ENCODE data around the gene GDA. TPM values are rescaled to one million over a fixed set of nuclear protein-coding genes. Genes with fewer than 3 reads are reported as not detected.
"Not testable (repeated sequence)": the region's sequence is repeated elsewhere in the genome, so short reads cannot be mapped to it uniquely, and the experiment has no call there.

Gene GDA
- total RNA-seq, 1 donor from 2014 or later: 0.22 TPM

DNA sequence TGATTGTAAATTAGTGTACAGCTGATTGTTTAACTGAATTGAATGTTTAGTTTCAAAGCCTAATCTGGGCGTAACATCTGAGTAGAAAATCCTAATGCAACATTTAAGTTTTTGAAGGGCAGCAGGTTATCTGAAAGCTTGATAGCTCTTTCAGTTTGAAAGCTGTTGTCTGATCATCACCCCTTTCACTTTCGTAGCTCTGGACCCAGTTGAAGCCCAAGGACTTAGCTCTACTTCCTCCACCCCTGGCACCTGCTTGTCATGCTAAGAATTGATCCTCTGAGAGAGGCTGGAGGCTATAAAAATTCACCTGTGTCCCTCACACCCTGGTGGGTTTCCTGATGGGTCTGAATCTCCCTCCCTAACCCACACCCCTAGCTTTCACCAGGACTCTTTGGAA, 129.7 kb downstream of the GDA start:
- H3K4me1 Mint-ChIP-seq (ENCODE audit: low read depth): no peaks in the 10 kb centered on the region
- no peak overlapping the region for H3K27ac Mint-ChIP-seq (ENCODE audit: unreplicated experiment)

DNA sequence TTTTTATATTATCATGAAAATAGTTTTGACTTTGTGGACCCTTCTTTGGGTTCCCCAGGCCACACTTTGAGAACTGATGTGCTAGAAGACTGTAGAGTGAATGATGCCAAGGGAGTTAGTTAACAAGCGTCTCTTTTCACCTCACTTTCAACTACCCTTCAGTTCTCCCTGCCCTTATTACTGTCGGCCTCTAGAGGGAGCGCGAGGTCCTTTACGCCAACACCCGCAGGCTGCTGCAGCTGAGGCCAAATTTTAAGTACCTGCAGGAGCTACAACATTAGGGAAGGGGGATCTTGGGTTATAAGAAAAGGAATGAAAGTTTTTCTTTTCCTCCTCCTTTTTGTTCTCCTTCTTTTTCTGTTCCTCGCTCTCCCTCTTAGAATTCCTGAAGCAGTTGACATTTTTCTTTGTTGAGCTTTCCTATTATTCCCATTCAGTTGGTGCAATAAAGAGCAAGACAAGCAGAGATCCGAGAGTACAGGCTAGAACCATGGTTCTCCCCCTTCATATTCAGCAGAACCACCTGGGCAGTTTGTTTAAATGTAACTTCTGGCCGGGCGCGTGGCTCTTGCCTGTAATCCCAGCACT, 131.8 kb downstream of the GDA start:
- no peak overlapping the region for H3K4me3 Mint-ChIP-seq (ENCODE audit: unreplicated experiment)
- H3K4me1 Mint-ChIP-seq (ENCODE audit: low read depth): no peaks in the 10 kb centered on the region
- peaks cover 17% of the 10 kb centered on the region for H3K27me3 Mint-ChIP-seq (ENCODE audit: low read depth)
- no peak overlapping the region for H3K27ac Mint-ChIP-seq (ENCODE audit: unreplicated experiment)
- TF ChIP-seq, protein P1, sequence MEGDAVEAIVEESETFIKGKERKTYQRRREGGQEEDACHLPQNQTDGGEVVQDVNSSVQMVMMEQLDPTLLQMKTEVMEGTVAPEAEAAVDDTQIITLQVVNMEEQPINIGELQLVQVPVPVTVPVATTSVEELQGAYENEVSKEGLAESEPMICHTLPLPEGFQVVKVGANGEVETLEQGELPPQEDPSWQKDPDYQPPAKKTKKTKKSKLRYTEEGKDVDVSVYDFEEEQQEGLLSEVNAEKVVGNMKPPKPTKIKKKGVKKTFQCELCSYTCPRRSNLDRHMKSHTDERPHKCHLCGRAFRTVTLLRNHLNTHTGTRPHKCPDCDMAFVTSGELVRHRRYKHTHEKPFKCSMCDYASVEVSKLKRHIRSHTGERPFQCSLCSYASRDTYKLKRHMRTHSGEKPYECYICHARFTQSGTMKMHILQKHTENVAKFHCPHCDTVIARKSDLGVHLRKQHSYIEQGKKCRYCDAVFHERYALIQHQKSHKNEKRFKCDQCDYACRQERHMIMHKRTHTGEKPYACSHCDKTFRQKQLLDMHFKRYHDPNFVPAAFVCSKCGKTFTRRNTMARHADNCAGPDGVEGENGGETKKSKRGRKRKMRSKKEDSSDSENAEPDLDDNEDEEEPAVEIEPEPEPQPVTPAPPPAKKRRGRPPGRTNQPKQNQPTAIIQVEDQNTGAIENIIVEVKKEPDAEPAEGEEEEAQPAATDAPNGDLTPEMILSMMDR (IDR thresholded peaks at IDR 0.05): peak; percentile 96
- DNase-seq (ENCODE audit: low spot score): no peak
- no peaks in the 10 kb centered on the region for H3K36me3 Mint-ChIP-seq (ENCODE audit: low read depth)
- peaks cover 4% of the 10 kb centered on the region for H3K9me3 Mint-ChIP-seq (ENCODE audit: low read depth)

More for the DNA sequence above, 129.7 kb downstream of the GDA start:
- Mint-ChIP-seq H3K9me3 (ENCODE audit: low read depth) (peaks cover 4% of the 10 kb centered on the region), H3K27me3 (ENCODE audit: low read depth) (peaks cover 19% of the 10 kb centered on the region), H3K4me3 (ENCODE audit: unreplicated experiment) (no peak overlapping the region), H3K36me3 (ENCODE audit: low read depth) (no peaks in the 10 kb centered on the region)
- DNase-seq (ENCODE audit: low spot score): no peak
- TF ChIP-seq, protein P1 (IDR thresholded peaks at IDR 0.05): no peak

DNA sequence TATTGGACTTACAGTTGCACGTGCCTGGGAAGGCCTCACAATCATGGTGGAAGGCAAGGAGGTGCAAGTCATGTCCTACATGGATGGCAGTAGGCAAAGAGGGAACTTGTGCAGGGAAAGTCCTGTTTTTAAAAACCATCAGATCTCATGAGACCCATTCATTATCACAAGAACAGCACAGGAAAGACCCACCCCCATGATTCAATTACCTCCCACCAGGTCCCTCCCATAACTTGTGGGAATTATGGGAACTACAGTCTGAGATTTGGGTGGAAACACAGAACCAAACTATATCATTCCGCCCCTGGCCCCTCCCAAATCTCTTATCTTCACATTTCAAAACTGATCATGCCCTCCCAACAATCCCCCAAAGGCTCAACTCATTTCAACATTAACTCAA, 140.2 kb downstream of the GDA start:
- Mint-ChIP-seq H3K4me3 (ENCODE audit: unreplicated experiment) (no peak overlapping the region), H3K27me3 (ENCODE audit: low read depth) (peaks cover 7% of the 10 kb centered on the region), H3K4me1 (ENCODE audit: low read depth) (peaks cover 13% of the 10 kb centered on the region), H3K27ac (ENCODE audit: unreplicated experiment) (no peak overlapping the region), H3K9me3 (ENCODE audit: low read depth) (no peaks in the 10 kb centered on the region), H3K36me3 (ENCODE audit: low read depth) (no peaks in the 10 kb centered on the region)
- no peak for DNase-seq (ENCODE audit: low spot score)
- TF ChIP-seq, protein P1 (IDR thresholded peaks at IDR 0.05): no peak

DNA sequence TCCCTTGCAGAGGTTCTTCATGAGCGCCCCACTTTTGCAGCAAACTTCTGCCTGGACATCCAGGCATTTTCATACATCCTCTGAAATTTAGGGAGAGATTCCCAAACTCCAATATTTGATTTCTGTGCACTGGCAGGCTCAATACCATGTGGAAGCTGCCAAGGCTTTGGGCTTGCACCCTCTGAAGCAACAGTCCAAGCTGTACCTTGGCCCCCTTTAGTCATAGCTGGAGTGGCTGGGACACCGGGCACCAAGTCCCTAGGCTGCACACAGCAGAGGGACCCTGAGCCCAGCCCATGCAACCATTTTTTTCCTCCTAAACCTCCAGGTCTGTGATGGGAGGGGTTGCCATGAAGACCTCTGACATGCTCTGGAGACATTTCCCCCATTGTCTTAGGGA, 141.1 kb downstream of the GDA start:
- DNase-seq (ENCODE audit: low spot score): no peak
- no peaks in the 10 kb centered on the region for H3K36me3 Mint-ChIP-seq (ENCODE audit: low read depth)
- H3K9me3 Mint-ChIP-seq (ENCODE audit: low read depth): no peaks in the 10 kb centered on the region
- TF ChIP-seq, protein P1 (IDR thresholded peaks at IDR 0.05): no peak
- peaks cover 5% of the 10 kb centered on the region for H3K27me3 Mint-ChIP-seq (ENCODE audit: low read depth)
- no peak overlapping the region for H3K4me3 Mint-ChIP-seq (ENCODE audit: unreplicated experiment)
- H3K4me1 Mint-ChIP-seq (ENCODE audit: low read depth): peaks cover 19% of the 10 kb centered on the region
- H3K27ac Mint-ChIP-seq (ENCODE audit: unreplicated experiment): no peak overlapping the region

DNA sequence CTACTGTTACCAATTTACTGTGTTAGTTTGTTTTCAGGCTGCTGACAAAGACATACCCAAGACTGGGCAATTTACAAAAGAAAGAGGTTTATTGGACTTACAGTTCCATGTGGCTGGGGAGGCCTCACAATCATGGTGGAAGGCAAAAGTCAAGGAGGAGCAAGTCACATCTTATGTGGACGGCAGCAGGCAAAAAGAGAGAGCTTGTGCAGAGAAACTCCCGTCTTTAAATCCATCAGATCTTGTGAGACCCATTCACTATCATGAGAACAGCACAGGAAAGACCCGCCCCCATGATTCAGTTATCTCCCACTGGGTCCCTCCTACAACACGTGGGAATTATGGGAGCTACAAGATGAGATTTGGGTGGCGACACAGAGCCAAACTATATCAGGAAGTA, 142.3 kb downstream of the GDA start:
- H3K4me3 Mint-ChIP-seq (ENCODE audit: unreplicated experiment); H3K27me3 Mint-ChIP-seq (ENCODE audit: low read depth); H3K9me3 Mint-ChIP-seq (ENCODE audit: low read depth); DNase-seq (ENCODE audit: low spot score); H3K36me3 Mint-ChIP-seq (ENCODE audit: low read depth): not testable (repeated sequence)
- peaks cover 19% of the 10 kb centered on the region for H3K4me1 Mint-ChIP-seq (ENCODE audit: low read depth)
- H3K27ac Mint-ChIP-seq (ENCODE audit: unreplicated experiment): peak overlapping the region; percentile 34

DNA sequence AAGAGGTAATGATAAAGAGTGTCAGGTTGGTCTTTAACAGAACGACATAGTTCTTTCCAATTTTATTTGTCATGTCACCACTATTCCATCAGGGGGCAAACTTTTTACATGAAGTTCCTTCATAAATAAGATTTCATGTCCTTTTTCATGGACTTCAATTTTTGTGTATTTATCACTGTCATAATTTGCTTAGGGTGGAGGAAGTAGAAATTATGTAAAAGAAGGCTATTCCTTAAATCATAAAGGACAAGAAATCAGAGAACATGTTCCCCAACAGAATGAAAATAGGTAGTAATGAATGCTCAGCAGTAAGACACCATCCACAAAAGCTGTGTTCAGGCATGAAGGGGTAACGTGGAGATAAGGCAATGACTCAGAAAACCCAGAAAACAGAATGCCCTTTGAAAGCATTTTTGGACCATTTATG, 143.0 kb downstream of the GDA start:
- no peak overlapping the region for H3K4me3 Mint-ChIP-seq (ENCODE audit: unreplicated experiment)
- H3K9me3 Mint-ChIP-seq (ENCODE audit: low read depth): no peaks in the 10 kb centered on the region
- H3K27me3 Mint-ChIP-seq (ENCODE audit: low read depth): peaks cover 3% of the 10 kb centered on the region
- peak overlapping the region; percentile 60 for H3K27ac Mint-ChIP-seq (ENCODE audit: unreplicated experiment)
- no peaks in the 10 kb centered on the region for H3K36me3 Mint-ChIP-seq (ENCODE audit: low read depth)
- DNase-seq (ENCODE audit: low spot score): no peak
- H3K4me1 Mint-ChIP-seq (ENCODE audit: low read depth): peaks cover 19% of the 10 kb centered on the region
- TF ChIP-seq, protein P1 (IDR thresholded peaks at IDR 0.05): peak; percentile 88
